Spleen (tissue), 11 donors: ENCODE results near the gene CAPRIN2. TPM values are rescaled to one million over a fixed set of nuclear protein-coding genes. Genes with fewer than 3 reads are reported as not detected.

ENCODE experiments used
- DNase-seq: peaks from one replicate; pipeline ENCODE4 v3.0.0-alpha.2; 2020
- H3K27ac ChIP-seq, 8 donors: fragments of 200-600 bp; sonication (generic) in 7 of 8; 1 replicate in 4 of 8; 2 replicates in 4 of 8; pipeline versions ENCODE4 v1.5.0 to v1.8.0; 2016 to 2021; ENCODE audit warnings: inconsistent platforms in 4 of 8, mild to moderate bottlenecking in 4 of 8, moderate library complexity in 1 of 8
- H3K27me3 ChIP-seq, 7 donors: fragments of 200-600 bp; sonication (generic) in 6 of 7; replicated peaks in 1 of 7; 1 replicate in 4 of 7; 2 replicates in 3 of 7; pipeline versions ENCODE4 v1.5.0 to v1.8.0; 2016 to 2021; ENCODE audit warnings: inconsistent platforms in 3 of 7, mild to moderate bottlenecking in 1 of 7
- H3K36me3 ChIP-seq, 6 donors: fragments of 200-600 bp; sonication (generic) in 5 of 6; 1 replicate in 4 of 6; 2 replicates in 2 of 6; pipeline versions ENCODE4 v1.5.0 to v1.8.0; 2016 to 2021; ENCODE audit warnings: inconsistent platforms in 2 of 6
- H3K4me1 ChIP-seq, 6 donors: fragments of 200-600 bp; sonication (generic) in 5 of 6; 1 replicate in 3 of 6; 2 replicates in 3 of 6; pipeline versions ENCODE4 v1.5.0 to v1.8.0; 2016 to 2021; ENCODE audit warnings: inconsistent platforms in 3 of 6
- H3K4me3 ChIP-seq, 8 donors: fragments of 200-600 bp; sonication (generic) in 7 of 8; 1 replicate in 4 of 8; 2 replicates in 4 of 8; pipeline versions ENCODE4 v1.5.0 to v1.8.0; 2016 to 2021; ENCODE audit warnings: inconsistent platforms in 4 of 8, mild to moderate bottlenecking in 4 of 8, moderate library complexity in 2 of 8
- H3K9me3 ChIP-seq, 8 donors: fragments of 200-600 bp; sonication (generic) in 7 of 8; 1 replicate in 4 of 8; 2 replicates in 4 of 8; pipeline versions ENCODE4 v1.5.0 to v1.8.0; 2016 to 2021; ENCODE audit warnings: inconsistent platforms in 4 of 8
- POLR2A ChIP-seq, 3 donors: fragments of 450-650 bp; IDR thresholded peaks; one replicate each; pipeline ENCODE4 v1.5.1; 2017; ENCODE audit warnings: antibody characterized with exemption in 3 of 3, mild to moderate bottlenecking in 1 of 3
- POLR2AphosphoS5 ChIP-seq, 3 donors: sonication (generic); formaldehyde crosslinking; IDR thresholded peaks; one replicate each; pipeline ENCODE4 v1.5.1; 2017; ENCODE audit warnings: antibody characterized with exemption in 3 of 3
- WGBS, 5 donors: extraction: QIAGEN DNeasy Blood & Tissue Kit in 3 of 5; methylation state at CpG; one replicate each; pipeline versions ENCODE4 v1.1.5 to v1.1.7; 2013 to 2018; 5-methylcytosine and 5-hydroxymethylcytosine counted together
- intact Hi-C: fragments of 100-400 bp; cut with DNase I; formaldehyde crosslinking; loops from one replicate; pipeline ENCODE4 v1.15.0; 2023; ENCODE audit warnings: low total_unique reads
- polyA plus RNA-seq, 3 donors: library from polyadenylated mRNA; stranded (reverse); fragments of 200-250 nt; gene quantifications; one replicate each; pipeline ENCODE4 v1.2.1, GENCODE V29; 2013
- total RNA-seq, 7 donors: library from RNA; depleted of rRNA in 3 of 7; stranded (reverse); fragments of >200 nt in 3 of 7; fragmentation: NEBNext Ultra II Directional in 4 of 7; extraction: Animal tissue kit (Norgen Biotek cat#: 25700) in 4 of 7; gene quantifications; one replicate each; pipeline versions ENCODE4 v1.1.0 to v1.2.1, GENCODE V29; 2016 to 2021
- TF ChIP-seq, protein P1 (sequence below), 11 experiments: fragments of 200-600 bp in 7 of 11; fragments of 450-650 bp in 4 of 11; sonication (generic) in 4 of 11; IDR thresholded peaks in 8 of 11; conservative IDR thresholded peaks in 3 of 11; 1 replicate in 7 of 11; 2 replicates in 4 of 11; pipeline versions ENCODE4 v1.4.0 to v1.8.0; 2016 to 2021; ENCODE audit warnings: antibody characterized with exemption in 11 of 11, inconsistent platforms in 4 of 11, mild to moderate bottlenecking in 1 of 11
- donor health status: healthy with polysubstance abuse.
- donor health status: DM: no; HTN: no; CAD: no; lungs with moderate emphysema.
- donor health status: DM: no; HTN: no; CAD: no.
- donor health status: Bipolar disorder and iron deficiency.
- donor health status: healthy.
- donor health status: DM: no; HTN: no; CAD: no.
- donor health status: DM: yes; HTN: yes; CAD: no.

The CAPRIN2 gene
- total and polyA plus RNA-seq, 10 donors: 11.4 to 54.5 (median 25.5) TPM

DNA sequence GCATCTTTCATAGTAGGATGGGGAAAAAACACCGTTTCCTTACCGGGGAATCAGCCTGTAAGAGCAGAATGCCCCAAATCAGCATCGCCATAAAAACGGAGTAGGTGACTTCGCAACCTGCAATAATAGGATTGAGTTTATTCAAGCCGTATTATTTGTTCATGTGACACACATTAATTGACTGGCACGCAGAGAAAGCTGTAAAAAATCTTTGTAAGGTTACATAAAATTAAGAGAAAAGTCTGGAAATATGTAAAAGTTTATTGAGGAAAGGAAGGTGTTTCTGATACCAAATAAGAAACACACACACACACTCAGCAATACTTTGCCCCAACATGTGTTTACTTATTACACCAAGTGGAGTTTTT is 628 bp upstream of the CAPRIN2 start:
- TF ChIP-seq POLR2A (IDR thresholded peaks at IDR 0.05): no peak
- TF ChIP-seq, protein P1, sequence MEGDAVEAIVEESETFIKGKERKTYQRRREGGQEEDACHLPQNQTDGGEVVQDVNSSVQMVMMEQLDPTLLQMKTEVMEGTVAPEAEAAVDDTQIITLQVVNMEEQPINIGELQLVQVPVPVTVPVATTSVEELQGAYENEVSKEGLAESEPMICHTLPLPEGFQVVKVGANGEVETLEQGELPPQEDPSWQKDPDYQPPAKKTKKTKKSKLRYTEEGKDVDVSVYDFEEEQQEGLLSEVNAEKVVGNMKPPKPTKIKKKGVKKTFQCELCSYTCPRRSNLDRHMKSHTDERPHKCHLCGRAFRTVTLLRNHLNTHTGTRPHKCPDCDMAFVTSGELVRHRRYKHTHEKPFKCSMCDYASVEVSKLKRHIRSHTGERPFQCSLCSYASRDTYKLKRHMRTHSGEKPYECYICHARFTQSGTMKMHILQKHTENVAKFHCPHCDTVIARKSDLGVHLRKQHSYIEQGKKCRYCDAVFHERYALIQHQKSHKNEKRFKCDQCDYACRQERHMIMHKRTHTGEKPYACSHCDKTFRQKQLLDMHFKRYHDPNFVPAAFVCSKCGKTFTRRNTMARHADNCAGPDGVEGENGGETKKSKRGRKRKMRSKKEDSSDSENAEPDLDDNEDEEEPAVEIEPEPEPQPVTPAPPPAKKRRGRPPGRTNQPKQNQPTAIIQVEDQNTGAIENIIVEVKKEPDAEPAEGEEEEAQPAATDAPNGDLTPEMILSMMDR (IDR thresholded peaks at IDR 0.05 in 8 of 11, conservative IDR thresholded peaks at IDR 0.05 in 3 of 11): no peak
- no peak for TF ChIP-seq POLR2AphosphoS5 (IDR thresholded peaks at IDR 0.05)
- intact Hi-C loops: no loop called here
- no peak for DNase-seq

DNA sequence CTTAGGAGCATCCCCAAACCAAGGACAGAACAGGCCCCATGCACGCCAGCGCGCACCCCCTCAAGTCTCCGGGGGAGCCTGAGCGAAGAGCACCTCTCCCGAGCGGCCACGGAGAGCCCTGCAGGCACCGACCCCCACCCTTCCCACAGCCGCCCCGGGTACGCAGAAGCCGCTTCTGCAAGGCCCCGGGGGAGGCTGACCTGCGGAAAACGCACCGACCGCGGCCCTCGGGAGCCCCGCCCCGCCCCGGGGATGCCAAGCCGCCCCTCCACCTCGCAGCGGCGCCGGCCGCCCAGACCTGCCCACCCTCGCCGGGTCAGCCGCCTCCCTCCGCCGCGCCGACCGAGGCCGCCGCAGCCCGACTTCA is 385 bp downstream of the CAPRIN2 start:
- H3K27ac ChIP-seq: peak overlapping the region; percentile 79 to 91 (median 86)
- TF ChIP-seq, protein P1 (IDR thresholded peaks at IDR 0.05 in 8 of 11, conservative IDR thresholded peaks at IDR 0.05 in 3 of 11): no peak
- TF ChIP-seq POLR2A (IDR thresholded peaks at IDR 0.05): no peak
- no peak for TF ChIP-seq POLR2AphosphoS5 (IDR thresholded peaks at IDR 0.05)
- DNase-seq: no peak
- H3K9me3 ChIP-seq: no peaks in the 10 kb centered on the region
- WGBS, 5 donors: 0 to 2% (median 1%) methylated on average over 23 to 40 of the region's 40 CpGs
- H3K36me3 ChIP-seq: no peaks in the 10 kb centered on the region
- H3K4me1 ChIP-seq: peaks cover 9 to 33% (median 22%) of the 10 kb centered on the region in 6 donors
- peak overlapping the region; percentile 79 to 95 (median 83) for H3K4me3 ChIP-seq
- intact Hi-C loops: no loop called here
- H3K27me3 ChIP-seq: no peaks in the 10 kb centered on the region

More for the DNA sequence above, 628 bp upstream of the CAPRIN2 start:
- peak overlapping the region; percentile 79 to 91 (median 86) for H3K27ac ChIP-seq
- H3K27me3 ChIP-seq: no peaks in the 10 kb centered on the region
- no peaks in the 10 kb centered on the region for H3K36me3 ChIP-seq
- peaks cover 9 to 31% (median 20%) of the 10 kb centered on the region in 6 donors for H3K4me1 ChIP-seq
- H3K4me3 ChIP-seq: peak overlapping the region; percentile 79 to 95 (median 83)
- 19 to 23% (median 21%) methylated on average over 7 of the region's 7 CpGs for WGBS, 5 donors
- no peaks in the 10 kb centered on the region for H3K9me3 ChIP-seq

DNA sequence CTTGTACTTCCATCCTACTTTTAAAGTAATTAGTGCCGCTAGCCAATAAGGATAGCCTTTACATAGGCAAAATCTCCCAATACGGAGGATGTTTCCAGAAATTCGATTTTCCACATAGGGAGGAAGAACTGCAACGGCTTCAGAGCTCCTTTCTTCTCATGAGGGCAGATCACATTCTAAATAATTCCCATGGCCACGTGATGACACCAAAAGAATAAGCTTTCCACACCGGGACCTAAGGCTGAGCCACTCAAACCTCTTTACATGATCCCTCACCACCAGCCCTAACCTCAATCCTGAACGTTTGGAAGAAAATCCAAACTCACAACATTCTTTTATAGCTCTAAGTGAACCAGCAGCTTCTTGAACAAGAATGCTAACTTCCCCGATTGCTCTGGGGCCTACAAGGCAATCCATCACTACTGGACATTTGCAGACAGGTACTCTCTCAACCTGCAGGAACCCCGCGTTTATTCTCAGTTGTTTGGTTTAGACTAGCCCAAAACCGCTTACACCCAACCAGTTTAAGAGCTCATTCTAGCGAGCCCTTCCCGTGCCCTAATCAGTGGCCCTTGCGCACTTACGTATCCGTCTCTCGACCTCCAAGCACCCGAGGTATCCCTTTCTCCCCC is 884 bp downstream of the CAPRIN2 start:
- Histone ChIP-seq H3K9me3 (no peaks in the 10 kb centered on the region), H3K4me3 (peak overlapping the region; percentile 79 to 95 (median 83)), H3K27me3 (no peaks in the 10 kb centered on the region), H3K27ac (peak overlapping the region; percentile 79 to 91 (median 86)), H3K36me3 (no peaks in the 10 kb centered on the region), H3K4me1 (peaks cover 9 to 38% (median 22%) of the 10 kb centered on the region in 6 donors)
- WGBS, 5 donors: 12 to 19% (median 16%) methylated on average over 18 of the region's 18 CpGs
- intact Hi-C loops: no loop called here
- DNase-seq: no peak
- TF ChIP-seq, protein P1 (IDR thresholded peaks at IDR 0.05 in 8 of 11, conservative IDR thresholded peaks at IDR 0.05 in 3 of 11): no peak
- TF ChIP-seq POLR2AphosphoS5 (IDR thresholded peaks at IDR 0.05) (no peak), POLR2A (IDR thresholded peaks at IDR 0.05) (no peak)

DNA sequence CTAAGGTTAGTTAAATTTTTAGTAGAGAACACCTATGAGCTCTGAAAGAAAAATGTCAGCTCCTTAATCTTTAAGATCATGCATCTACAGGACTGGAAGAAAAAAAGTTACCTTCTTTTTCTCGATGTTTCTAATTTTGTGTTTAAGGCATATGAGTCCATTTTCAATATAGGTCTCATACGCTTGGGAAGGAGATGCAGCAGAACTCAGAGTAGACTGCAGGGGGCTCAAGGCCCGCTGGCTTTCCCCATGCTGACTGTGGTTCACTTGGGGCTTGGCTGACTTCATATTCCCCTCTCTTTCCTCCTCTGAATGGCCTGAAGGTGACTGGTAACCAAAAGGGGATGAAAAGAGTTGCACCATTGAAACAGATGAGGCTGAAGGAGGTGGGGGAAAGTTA is 1.5 kb downstream of the CAPRIN2 start:
- DNase-seq: no peak

More for the DNA sequence above, 1.5 kb downstream of the CAPRIN2 start:
- 65 to 85% (median 68%) methylated on average over 3 of the region's 3 CpGs for WGBS, 5 donors
- TF ChIP-seq, protein P1 (IDR thresholded peaks at IDR 0.05 in 8 of 11, conservative IDR thresholded peaks at IDR 0.05 in 3 of 11): peak in 1 of 11 experiments; percentile 16
- no peak for TF ChIP-seq POLR2A (IDR thresholded peaks at IDR 0.05)
- TF ChIP-seq POLR2AphosphoS5 (IDR thresholded peaks at IDR 0.05): no peak
- intact Hi-C loops: no loop called here
- H3K36me3 ChIP-seq: no peaks in the 10 kb centered on the region
- H3K4me1 ChIP-seq: peaks cover 9 to 41% (median 22%) of the 10 kb centered on the region in 6 donors
- no peaks in the 10 kb centered on the region for H3K27me3 ChIP-seq
- H3K9me3 ChIP-seq: no peaks in the 10 kb centered on the region
- H3K27ac ChIP-seq: no peak overlapping the region
- H3K4me3 ChIP-seq: peak overlapping the region in 3 of 8 donors; percentile 83 to 95 (median 84)
